Measurements from ENCODE around the gene ANTKMT. TPM values are rescaled to one million over a fixed set of nuclear protein-coding genes. Genes with fewer than 3 reads are reported as not detected.

ANTKMT gene
- total RNA-seq, 1 donor from 2014 or later = 27.5 TPM

DNA sequence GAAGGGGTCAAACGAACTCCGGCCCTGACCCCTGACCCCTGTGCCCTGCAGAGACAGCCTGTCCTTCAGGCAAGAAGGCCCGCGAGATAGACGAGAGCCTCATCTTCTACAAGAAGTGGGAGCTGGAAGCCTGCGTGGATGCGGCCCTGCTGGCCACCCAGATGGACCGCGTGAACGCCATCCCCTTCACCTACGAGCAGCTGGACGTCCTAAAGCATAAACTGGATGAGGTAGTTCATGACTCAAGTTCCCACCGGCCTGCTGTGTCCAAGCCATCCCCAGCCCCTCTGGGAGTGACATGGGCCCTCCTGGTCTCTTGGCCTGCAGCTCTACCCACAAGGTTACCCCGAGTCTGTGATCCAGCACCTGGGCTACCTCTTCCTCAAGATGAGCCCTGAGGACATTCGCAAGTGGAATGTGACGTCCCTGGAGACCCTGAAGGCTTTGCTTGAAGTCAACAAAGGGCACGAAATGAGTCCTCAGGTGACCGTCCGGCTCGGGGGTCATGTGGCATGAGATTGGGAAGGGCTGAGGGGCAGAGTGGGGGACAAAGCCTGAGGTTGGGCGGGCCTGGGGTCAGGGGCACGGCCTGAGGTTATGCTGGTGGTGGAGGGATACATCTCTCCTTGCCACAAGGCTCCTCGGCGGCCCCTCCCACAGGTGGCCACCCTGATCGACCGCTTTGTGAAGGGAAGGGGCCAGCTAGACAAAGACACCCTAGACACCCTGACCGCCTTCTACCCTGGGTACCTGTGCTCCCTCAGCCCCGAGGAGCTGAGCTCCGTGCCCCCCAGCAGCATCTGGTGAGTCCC is 45.3 kb downstream of the ANTKMT start:
- Mint-ChIP-seq H3K4me3 (no peak overlapping the region), H3K27me3 (ENCODE audit: low read depth) (no peaks in the 10 kb centered on the region), H3K27ac (no peak overlapping the region), H3K36me3 (no peaks in the 10 kb centered on the region), H3K4me1 (peaks cover 8% of the 10 kb centered on the region), H3K9me3 (no peaks in the 10 kb centered on the region)
- TF ChIP-seq, protein P1, sequence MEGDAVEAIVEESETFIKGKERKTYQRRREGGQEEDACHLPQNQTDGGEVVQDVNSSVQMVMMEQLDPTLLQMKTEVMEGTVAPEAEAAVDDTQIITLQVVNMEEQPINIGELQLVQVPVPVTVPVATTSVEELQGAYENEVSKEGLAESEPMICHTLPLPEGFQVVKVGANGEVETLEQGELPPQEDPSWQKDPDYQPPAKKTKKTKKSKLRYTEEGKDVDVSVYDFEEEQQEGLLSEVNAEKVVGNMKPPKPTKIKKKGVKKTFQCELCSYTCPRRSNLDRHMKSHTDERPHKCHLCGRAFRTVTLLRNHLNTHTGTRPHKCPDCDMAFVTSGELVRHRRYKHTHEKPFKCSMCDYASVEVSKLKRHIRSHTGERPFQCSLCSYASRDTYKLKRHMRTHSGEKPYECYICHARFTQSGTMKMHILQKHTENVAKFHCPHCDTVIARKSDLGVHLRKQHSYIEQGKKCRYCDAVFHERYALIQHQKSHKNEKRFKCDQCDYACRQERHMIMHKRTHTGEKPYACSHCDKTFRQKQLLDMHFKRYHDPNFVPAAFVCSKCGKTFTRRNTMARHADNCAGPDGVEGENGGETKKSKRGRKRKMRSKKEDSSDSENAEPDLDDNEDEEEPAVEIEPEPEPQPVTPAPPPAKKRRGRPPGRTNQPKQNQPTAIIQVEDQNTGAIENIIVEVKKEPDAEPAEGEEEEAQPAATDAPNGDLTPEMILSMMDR (IDR thresholded peaks at IDR 0.05; ENCODE audit: unreplicated experiment) = no peak
- DNase-seq (ENCODE audit: low spot score in 2 of 2, unreplicated experiment in 2 of 2) = no peak

DNA sequence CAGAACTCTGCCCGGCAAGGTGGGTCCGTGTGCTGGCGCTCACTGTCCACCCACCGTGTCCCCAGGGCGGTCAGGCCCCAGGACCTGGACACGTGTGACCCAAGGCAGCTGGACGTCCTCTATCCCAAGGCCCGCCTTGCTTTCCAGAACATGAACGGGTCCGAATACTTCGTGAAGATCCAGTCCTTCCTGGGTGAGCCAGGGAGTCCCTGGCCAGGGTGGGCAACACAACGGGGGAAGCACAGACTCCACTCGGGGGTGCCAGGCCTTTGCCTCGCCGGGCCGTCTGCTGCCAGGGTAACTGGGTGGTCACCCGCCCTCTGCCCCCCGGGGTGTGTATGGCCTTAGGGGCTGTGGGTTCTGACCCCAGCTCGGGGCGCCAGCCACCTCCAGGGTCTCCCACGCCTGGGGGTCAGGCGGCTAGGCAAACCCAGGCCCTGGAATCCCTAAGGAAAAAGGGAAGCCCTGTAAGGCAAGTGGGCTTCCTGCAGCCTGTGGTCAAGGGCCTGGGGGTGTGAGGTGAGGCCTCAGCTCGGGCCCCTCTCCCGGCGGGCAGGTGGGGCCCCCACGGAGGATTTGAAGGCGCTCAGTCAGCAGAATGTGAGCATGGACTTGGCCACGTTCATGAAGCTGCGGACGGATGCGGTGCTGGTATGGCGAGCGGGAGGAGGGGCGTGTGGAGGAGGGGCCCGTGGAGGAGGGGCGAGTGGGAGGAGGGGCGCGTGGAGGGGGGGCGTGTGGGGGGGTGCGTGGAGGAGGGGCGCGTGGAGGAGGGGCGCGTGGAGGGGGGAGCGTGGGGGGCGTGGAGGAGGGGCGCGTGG is 46.1 kb downstream of the ANTKMT start:
- TF ChIP-seq, protein P1 (IDR thresholded peaks at IDR 0.05; ENCODE audit: unreplicated experiment) = no peak
- Mint-ChIP-seq H3K9me3 (no peaks in the 10 kb centered on the region), H3K27ac (no peak overlapping the region), H3K4me1 (peaks cover 1% of the 10 kb centered on the region), H3K4me3 (no peak overlapping the region), H3K36me3 (no peaks in the 10 kb centered on the region), H3K27me3 (ENCODE audit: low read depth) (no peaks in the 10 kb centered on the region)
- DNase-seq (ENCODE audit: low spot score in 2 of 2, unreplicated experiment in 2 of 2) = no peak

DNA sequence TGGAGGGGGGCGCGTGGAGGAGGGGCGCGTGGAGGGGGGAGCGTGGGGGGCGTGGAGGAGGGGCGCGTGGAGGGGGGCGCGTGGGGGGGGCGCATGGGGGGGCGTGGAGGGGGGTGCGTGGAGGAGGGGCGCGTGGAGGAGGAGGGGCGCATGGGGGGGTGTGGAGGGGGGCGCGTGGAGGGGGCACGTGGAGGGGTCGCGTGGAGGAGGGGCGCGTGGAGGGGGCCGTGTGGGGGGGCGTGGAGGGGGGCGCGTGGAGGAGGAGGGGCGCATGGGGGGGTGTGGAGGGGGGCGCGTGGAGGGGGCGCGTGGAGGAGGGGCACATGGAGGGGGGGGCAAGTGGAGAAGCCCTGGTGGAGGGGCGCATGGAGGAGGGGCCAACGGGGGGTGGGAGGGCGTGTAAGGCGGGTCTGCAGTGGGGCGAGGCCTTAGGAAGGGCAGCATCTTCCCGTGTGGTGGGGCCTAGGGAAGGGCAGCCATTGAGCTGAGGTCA is 46.8 kb downstream of the ANTKMT start:
- no peak for DNase-seq (ENCODE audit: low spot score in 2 of 2, unreplicated experiment in 2 of 2)
- TF ChIP-seq, protein P1 (IDR thresholded peaks at IDR 0.05; ENCODE audit: unreplicated experiment) = no peak
- no peak overlapping the region for H3K4me3 Mint-ChIP-seq
- no peaks in the 10 kb centered on the region for H3K36me3 Mint-ChIP-seq
- no peaks in the 10 kb centered on the region for H3K27me3 Mint-ChIP-seq (ENCODE audit: low read depth)
- H3K4me1 Mint-ChIP-seq = no peaks in the 10 kb centered on the region
- H3K27ac Mint-ChIP-seq = no peak overlapping the region
- H3K9me3 Mint-ChIP-seq = no peaks in the 10 kb centered on the region

DNA sequence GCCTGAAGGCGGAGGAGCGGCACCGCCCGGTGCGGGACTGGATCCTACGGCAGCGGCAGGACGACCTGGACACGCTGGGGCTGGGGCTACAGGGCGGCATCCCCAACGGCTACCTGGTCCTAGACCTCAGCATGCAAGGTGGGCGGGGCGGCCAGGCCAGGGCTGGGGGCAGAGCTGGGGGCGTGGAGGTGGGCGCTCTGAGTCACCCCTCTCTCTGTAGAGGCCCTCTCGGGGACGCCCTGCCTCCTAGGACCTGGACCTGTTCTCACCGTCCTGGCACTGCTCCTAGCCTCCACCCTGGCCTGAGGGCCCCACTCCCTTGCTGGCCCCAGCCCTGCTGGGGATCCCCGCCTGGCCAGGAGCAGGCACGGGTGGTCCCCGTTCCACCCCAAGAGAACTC is 47.5 kb downstream of the ANTKMT start:
- no peaks in the 10 kb centered on the region for H3K27me3 Mint-ChIP-seq (ENCODE audit: low read depth)
- H3K36me3 Mint-ChIP-seq = no peaks in the 10 kb centered on the region
- no peak overlapping the region for H3K4me3 Mint-ChIP-seq
- H3K27ac Mint-ChIP-seq = no peak overlapping the region
- DNase-seq (ENCODE audit: low spot score in 2 of 2, unreplicated experiment in 2 of 2) = no peak
- H3K4me1 Mint-ChIP-seq = no peaks in the 10 kb centered on the region
- H3K9me3 Mint-ChIP-seq = no peaks in the 10 kb centered on the region
- TF ChIP-seq, protein P1 (IDR thresholded peaks at IDR 0.05; ENCODE audit: unreplicated experiment) = no peak

DNA sequence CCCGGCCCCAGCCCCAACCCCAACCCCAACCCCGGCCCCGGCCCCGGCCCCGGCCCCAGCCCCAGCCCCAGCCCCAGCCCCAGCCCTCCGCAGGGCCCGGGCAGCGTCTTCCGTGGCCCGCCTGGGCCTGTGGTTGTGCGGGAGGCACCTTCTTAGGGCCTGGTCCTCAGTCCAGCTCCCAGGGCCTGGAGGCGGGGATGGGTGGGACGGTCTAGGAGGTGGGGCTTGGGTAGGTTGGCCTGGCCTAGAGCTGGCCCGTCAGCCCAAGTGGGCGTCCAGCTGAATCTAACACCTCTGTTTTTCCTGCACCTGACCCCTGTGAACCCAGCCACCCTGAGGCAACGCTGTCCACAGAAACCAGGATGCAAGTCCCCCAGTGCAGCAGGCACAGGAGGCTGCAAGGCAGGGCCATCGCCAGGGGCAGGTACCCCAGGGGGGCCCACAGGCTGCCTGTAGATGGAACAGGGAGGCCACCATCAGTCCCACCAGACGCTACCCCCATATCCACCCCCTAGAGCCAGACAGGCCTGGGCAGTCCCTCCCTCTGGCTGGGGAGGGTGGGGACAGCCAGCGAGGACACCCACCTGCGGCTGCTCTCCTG is 48.3 kb downstream of the ANTKMT start:
- H3K27me3 Mint-ChIP-seq (ENCODE audit: low read depth) = no peaks in the 10 kb centered on the region
- H3K36me3 Mint-ChIP-seq = no peaks in the 10 kb centered on the region
- no peak overlapping the region for H3K4me3 Mint-ChIP-seq
- TF ChIP-seq, protein P1 (IDR thresholded peaks at IDR 0.05; ENCODE audit: unreplicated experiment) = no peak
- no peaks in the 10 kb centered on the region for H3K4me1 Mint-ChIP-seq
- no peak for DNase-seq (ENCODE audit: low spot score in 2 of 2, unreplicated experiment in 2 of 2)
- no peaks in the 10 kb centered on the region for H3K9me3 Mint-ChIP-seq
- H3K27ac Mint-ChIP-seq = no peak overlapping the region

Data from mesothelial cell of epicardium (in vitro differentiated cells).